HepG2 (cell line): ENCODE measurements around the gene RBM14. TPM values are rescaled to one million over a fixed set of nuclear protein-coding genes. Genes with fewer than 3 reads are reported as not detected.
A peak's percentile ranks its signal among the peaks of the same experiment; 100 is the strongest.

Experiments
- ATAC-seq: fragments of 200-7000 bp; cut with Tn5 transposase; 3 replicates; pipeline ENCODE4 v1.9.1; 2020; ENCODE audit warnings: mild to moderate bottlenecking, moderate library complexity
- BruUV-seq: library from RNA; stranded (reverse); fragments of 400-500 nt; replicated peaks from 2 replicates; lab custom pipeline; 2021; lab: Mats Ljungman, UMichigan
- CTCF ChIA-PET: fragments of 300-600 bp; formaldehyde crosslinking; extraction: SDS; loops from one replicate; lab custom pipeline; 2021; ENCODE audit warnings: low total read pairs, inconsistent platforms, low intra/inter-chr PET ratio; lab: Yijun Ruan, JAX
- POLR2A ChIA-PET: fragments of 350-600 bp; sonication (Branson Sonifier 250); formaldehyde crosslinking; loops from one replicate; lab custom pipeline; 2020; ENCODE audit warnings: antibody characterized with exemption, inconsistent platforms; lab: Yijun Ruan, JAX
- DNase-seq: peaks from one replicate; pipeline ENCODE4 v3.0.0-alpha.2; 2015; ENCODE audit warnings: low spot score
- FAIRE-seq: peaks from 3 replicates; lab custom pipeline; 2011; peaks lifted over from hg19 to GRCh38; lab: Jason Lieb, UNC
- H2AFZ ChIP-seq: one replicate; pipeline ENCODE4 v1.6.1; 2011; ENCODE audit warnings: low read length, inconsistent platforms
- H3K27ac ChIP-seq: fragments of 300-600 bp; 3 replicates; pipeline ENCODE4 v1.8.0; 2011; ENCODE audit warnings: mixed run types, mild to moderate bottlenecking, mixed read lengths, low read length, inconsistent platforms; ENCODE audit not compliant: insufficient read depth; ENCODE audit errors: extremely low read length
- H3K27me3 ChIP-seq, 2 experiments: fragments of 200-600 bp in 1 of 2; 2 replicates in 1 of 2; 3 replicates in 1 of 2; pipeline versions ENCODE4 v1.6.0 to v1.8.0; 2011; ENCODE audit warnings: low read length in 2 of 2, mild to moderate bottlenecking in 2 of 2, moderate library complexity in 2 of 2, inconsistent platforms in 1 of 2; ENCODE audit not compliant: insufficient read depth in 2 of 2, control insufficient read depth in 1 of 2
- H3K36me3 ChIP-seq, 2 experiments: fragments of 200-600 bp in 1 of 2; replicated peaks in 1 of 2; 2 replicates in 1 of 2; 3 replicates in 1 of 2; pipeline versions ENCODE4 v1.5.1 to v1.8.0; 2011; ENCODE audit warnings: low read length in 2 of 2, inconsistent platforms in 1 of 2; ENCODE audit not compliant: insufficient read depth in 2 of 2, control insufficient read depth in 1 of 2
- H3K4me1 ChIP-seq: 2 replicates; pipeline ENCODE4 v1.5.1; 2012; ENCODE audit warnings: low read length, inconsistent platforms; ENCODE audit not compliant: insufficient read depth
- H3K4me2 ChIP-seq: 2 replicates; pipeline ENCODE4 v1.6.0; 2011; ENCODE audit warnings: low read depth, low read length, inconsistent platforms
- H3K4me3 ChIP-seq, 3 experiments: fragments of 200-600 bp in 1 of 3; sonication (generic), shearing (Covaris generic) in 1 of 3; replicated peaks in 1 of 3; 2 replicates each; pipeline ENCODE4 v1.5.1; 2011 to 2016; ENCODE audit warnings: low read length in 3 of 3, inconsistent platforms in 2 of 3, low read depth in 2 of 3, mild to moderate bottlenecking in 2 of 3, control low read depth in 1 of 3, mixed read lengths in 1 of 3; ENCODE audit not compliant: insufficient read depth in 1 of 3
- H3K79me2 ChIP-seq: one replicate; pipeline ENCODE4 v1.6.1; 2011; ENCODE audit warnings: low read length, inconsistent platforms; ENCODE audit not compliant: insufficient read depth
- H3K9ac ChIP-seq: 2 replicates; pipeline ENCODE4 v1.6.0; 2011; ENCODE audit warnings: mild to moderate bottlenecking, low read depth, low read length, inconsistent platforms; ENCODE audit not compliant: insufficient read depth
- H3K9me3 ChIP-seq: 2 replicates; pipeline ENCODE4 v1.5.1; 2012; ENCODE audit warnings: mild to moderate bottlenecking, low read length
- H4K20me1 ChIP-seq: 2 replicates; pipeline ENCODE4 v1.6.0; 2011; ENCODE audit warnings: inconsistent platforms, mild to moderate bottlenecking, low read length, moderate library complexity; ENCODE audit not compliant: insufficient read depth
- ARHGAP35 ChIP-seq: sonication (generic); formaldehyde crosslinking; IDR thresholded peaks from 2 replicates; pipeline ENCODE4 v1.9.0; 2022; ENCODE audit warnings: mild to moderate bottlenecking, inconsistent platforms, moderate library complexity, missing genetic modification reagents, borderline replicate concordance
- ASH2L ChIP-seq: fragments of 300-600, 200-600 bp; sonication (generic); IDR thresholded peaks from 2 replicates; pipeline ENCODE4 v1.7.0; 2017; ENCODE audit warnings: low read depth, mild to moderate bottlenecking, moderate library complexity, mixed read lengths, low read length; ENCODE audit not compliant: insufficient read length
- BRD4 ChIP-seq: sonication (generic); formaldehyde crosslinking; IDR thresholded peaks from 2 replicates; pipeline ENCODE4 v1.4.0; 2020; ENCODE audit warnings: missing genetic modification reagents
- ESRRA ChIP-seq: sonication (generic); formaldehyde crosslinking; IDR thresholded peaks from 2 replicates; pipeline ENCODE4 v1.5.1; 2020; ENCODE audit warnings: mild to moderate bottlenecking, low read depth, missing genetic modification reagents
- HNF4A ChIP-seq: sonication (generic); formaldehyde crosslinking; IDR thresholded peaks from 2 replicates; pipeline ENCODE4 v1.4.0; 2020; ENCODE audit warnings: missing genetic modification reagents
- JUNB ChIP-seq: sonication (generic); formaldehyde crosslinking; IDR thresholded peaks from 2 replicates; pipeline ENCODE4 v1.8.0; 2022; ENCODE audit warnings: missing genetic modification reagents, mild to moderate bottlenecking, borderline replicate concordance
- NR3C1 ChIP-seq: sonication (generic); formaldehyde crosslinking; IDR thresholded peaks from 2 replicates; pipeline ENCODE4 v1.4.0; 2020; ENCODE audit warnings: missing genetic modification reagents
- ZBTB21 ChIP-seq: sonication (generic); formaldehyde crosslinking; IDR thresholded peaks from 2 replicates; pipeline ENCODE4 v1.4.0; 2020; ENCODE audit warnings: missing genetic modification reagents
- ZFP1 ChIP-seq: IDR thresholded peaks from 2 replicates; pipeline ENCODE4 v1.6.1; 2016
- ZFP82 ChIP-seq: sonication (generic); formaldehyde crosslinking; IDR thresholded peaks from 2 replicates; pipeline ENCODE4 v1.5.1; 2020; ENCODE audit warnings: mild to moderate bottlenecking, missing genetic modification reagents, borderline replicate concordance
- ZKSCAN1 ChIP-seq: fragments of 150-350 bp; IDR thresholded peaks from 2 replicates; pipeline ENCODE4 v1.6.1; 2014; ENCODE audit warnings: low read length
- ZNF235 ChIP-seq: sonication (generic); formaldehyde crosslinking; IDR thresholded peaks from 2 replicates; pipeline ENCODE4 v1.8.1; 2023; ENCODE audit warnings: mild to moderate bottlenecking, missing genetic modification reagents, borderline replicate concordance
- ZNF329 ChIP-seq: sonication (generic); formaldehyde crosslinking; IDR thresholded peaks from 2 replicates; pipeline ENCODE4 v1.9.0; 2021; ENCODE audit warnings: low read depth, mild to moderate bottlenecking, missing genetic modification reagents
- ZNF841 ChIP-seq: sonication (generic); formaldehyde crosslinking; IDR thresholded peaks from 2 replicates; pipeline ENCODE4 v1.8.1; 2023; ENCODE audit warnings: missing genetic modification reagents, borderline replicate concordance
- ZSCAN20 ChIP-seq: sonication (generic); formaldehyde crosslinking; IDR thresholded peaks from 2 replicates; pipeline ENCODE4 v1.4.0; 2020; ENCODE audit warnings: missing genetic modification reagents, mild to moderate bottlenecking, borderline replicate concordance
- WGBS: methylation state at CpG from one replicate; pipeline ENCODE4 v1.1.6; 2017; ENCODE audit warnings: low lambda C conversion rate; 5-methylcytosine and 5-hydroxymethylcytosine counted together
- in situ Hi-C: cut with HindIII; loops from 2 replicates; pipeline ENCODE4 v1.10.0; 2017; ENCODE audit warnings: low pct_unique_long_range_greater_than_20kb; ENCODE audit not compliant: extremely low pct_ligation_motif_present
- intact Hi-C: fragments of 100-400 bp; cut with micrococcal nuclease; formaldehyde crosslinking; loops from one replicate; pipeline ENCODE4 v1.10.0; 2022; ENCODE audit not compliant: unreplicated experiment
- polyA plus RNA-seq, 8 experiments: library from polyadenylated mRNA; depleted of rRNA in 3 of 8; stranded (reverse) in 7 of 8; unstranded in 1 of 8; fragments of >200 nt; fragmentation: Illumina TruSeq in 4 of 8; extraction: Trizol in 4 of 8; gene quantifications; 2 replicates each; pipeline versions ENCODE4 v1.2.1 to v1.2.3, GENCODE V29; 2011 to 2016; ENCODE audit warnings: low read depth in 4 of 8, missing spikeins in 1 of 8, mixed read lengths in 1 of 8; ENCODE audit not compliant: insufficient read depth in 1 of 8
- total RNA-seq, 5 experiments: library from RNA; depleted of rRNA; stranded (reverse); fragments of >200 nt; fragmentation: Illumina TruSeq; extraction: Trizol; gene quantifications; 2 replicates each; pipeline ENCODE4 v1.2.3, GENCODE V29; 2016; ENCODE audit warnings: low read depth in 1 of 5
- TF ChIP-seq, protein P1 (sequence below): IDR thresholded peaks from 2 replicates; pipeline ENCODE4 v1.6.1; 2012; ENCODE audit warnings: low read depth, low read length, improper control_type of control experiment
- TF ChIP-seq, protein P2 (sequence below): IDR thresholded peaks from 2 replicates; pipeline ENCODE4 v1.6.1; 2016; ENCODE audit warnings: missing compliant biosample characterization, missing genetic modification reagents, borderline replicate concordance
- TF ChIP-seq, protein P3 (sequence below): sonication (generic); formaldehyde crosslinking; IDR thresholded peaks from 2 replicates; pipeline ENCODE4 v1.5.0; 2020; ENCODE audit warnings: mild to moderate bottlenecking, missing genetic modification reagents

Gene RBM14
- total and polyA plus RNA-seq, 2 of the 13 experiments (the other 11 are each of a cell fraction or from before 2014, with no cell fraction given) = 12.7 to 44.1 TPM

DNA sequence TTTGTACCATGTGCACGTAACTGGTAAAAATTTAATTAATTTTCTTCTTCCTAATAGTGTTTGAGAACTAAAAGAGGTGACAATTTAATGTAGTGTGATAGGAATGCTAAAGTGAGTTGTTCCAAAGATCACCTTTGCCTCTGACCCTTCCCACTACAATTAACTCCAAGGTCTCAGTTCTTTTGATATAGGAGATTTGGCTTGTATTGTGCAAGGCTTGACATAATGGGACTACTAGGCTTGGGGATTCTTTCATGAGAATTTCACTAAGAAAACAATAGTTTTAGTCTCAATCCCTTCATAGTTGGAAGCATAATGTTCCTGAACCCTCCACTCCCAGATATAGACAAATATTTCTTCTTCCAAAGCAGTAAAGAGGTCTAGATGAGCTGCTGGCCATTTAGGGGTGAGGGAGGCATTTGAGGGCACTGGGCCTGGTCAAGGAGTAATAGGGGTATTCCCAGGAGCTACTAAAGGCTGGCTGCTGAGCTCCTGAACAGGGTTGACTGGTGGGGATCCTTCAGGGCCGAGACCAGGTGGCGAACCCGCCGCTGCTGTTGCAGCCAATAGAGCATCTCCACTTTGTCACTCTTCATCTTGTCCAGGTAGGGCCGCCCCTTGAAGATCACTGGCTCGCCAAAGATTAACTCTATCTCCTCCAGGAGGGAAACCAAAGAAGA, 26.3 kb upstream of the RBM14 start (continued):
- TF ChIP-seq, protein P1, sequence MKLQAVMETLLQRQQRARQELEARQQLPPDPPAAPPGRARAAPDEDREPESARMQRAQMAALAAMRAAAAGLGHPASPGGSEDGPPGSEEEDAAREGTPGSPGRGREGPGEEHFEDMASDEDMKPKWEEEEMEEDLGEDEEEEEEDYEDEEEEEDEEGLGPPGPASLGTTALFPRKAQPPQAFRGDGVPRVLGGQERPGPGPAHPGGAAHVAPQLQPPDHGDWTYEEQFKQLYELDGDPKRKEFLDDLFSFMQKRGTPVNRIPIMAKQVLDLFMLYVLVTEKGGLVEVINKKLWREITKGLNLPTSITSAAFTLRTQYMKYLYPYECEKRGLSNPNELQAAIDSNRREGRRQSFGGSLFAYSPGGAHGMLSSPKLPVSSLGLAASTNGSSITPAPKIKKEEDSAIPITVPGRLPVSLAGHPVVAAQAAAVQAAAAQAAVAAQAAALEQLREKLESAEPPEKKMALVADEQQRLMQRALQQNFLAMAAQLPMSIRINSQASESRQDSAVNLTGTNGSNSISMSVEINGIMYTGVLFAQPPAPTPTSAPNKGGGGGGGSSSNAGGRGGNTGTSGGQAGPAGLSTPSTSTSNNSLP = peak; percentile 45; the same call in 1 of the 2 replicates
- TF ChIP-seq NR3C1 (no peak), BRD4 (CRISPR knock-in tag) (no peak)
- TF ChIP-seq, all 625 proteins: peak for 25

DNA sequence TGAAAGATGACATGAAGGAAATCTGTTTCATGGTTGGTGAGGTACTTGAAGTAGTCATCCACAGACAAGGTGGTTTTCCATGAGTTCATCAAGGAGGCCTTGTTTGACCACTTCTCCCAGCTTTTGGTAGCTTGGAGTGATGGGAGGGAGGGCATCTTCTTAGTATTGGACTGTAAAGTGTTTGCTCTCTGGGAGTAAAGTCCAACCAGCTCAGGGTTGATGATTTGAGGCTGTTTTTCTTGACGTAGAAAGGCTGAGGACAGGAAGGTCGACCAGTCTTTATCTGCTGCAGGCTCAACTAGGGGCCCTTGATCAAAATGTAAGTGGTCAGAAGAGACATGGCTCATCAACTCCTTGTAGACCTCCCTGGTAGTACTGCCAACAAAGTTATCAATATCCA, 25.3 kb upstream of the RBM14 start:
- Histone ChIP-seq H3K9ac (0 out of 2 replicates have a peak overlapping the region, but pooled peaks have one; percentile 85), H3K4me2 (peak overlapping the region; percentile 100), H3K79me2 (peaks cover 12% of the 10 kb centered on the region), H3K4me1 (peaks cover 69% of the 10 kb centered on the region), H3K4me3 (peak overlapping the region in 1 of 3 experiments; percentile 31; a peak in 1 of 6 replicates), H3K27ac (peak overlapping the region; percentile 78), H3K27me3 (no peaks in the 10 kb centered on the region; a peak in 1 of 5 replicates), H2AFZ (no peak overlapping the region), H3K36me3 (no peaks in the 10 kb centered on the region), H3K9me3 (no peaks in the 10 kb centered on the region), H4K20me1 (no peaks in the 10 kb centered on the region)
- POLR2A ChIA-PET = interaction anchor here (0.6 to 5.1 kb wide), 10 partner anchors 12 to 648 kb away, joined by 3 to 72 read pairs (median 12); partner anchors contain the start of genes RBM14, RBM4 and RBM4B
- DNase-seq (peak; percentile 58), FAIRE-seq (no peak), ATAC-seq (no peak)
- intact Hi-C loops (loop anchor here (5.0 kb wide), 1 partner anchor 86 kb away; the partner anchor contains the start of gene RBM4B), in situ Hi-C loops (no loop called here)
- CTCF ChIA-PET = no interaction called here
- TSS peak; percentile 49 for BruUV-seq
- 0% methylated on average over 2 of the region's 2 CpGs for WGBS
- TF ChIP-seq HNF4A (CRISPR knock-in tag) (peak; percentile 81), ASH2L (peak; percentile 38), ZKSCAN1 (no peak), ZFP82 (CRISPR knock-in tag) (no peak), ESRRA (CRISPR knock-in tag) (no peak), ARHGAP35 (CRISPR knock-in tag) (no peak), JUNB (CRISPR knock-in tag) (no peak), ZSCAN20 (CRISPR knock-in tag) (no peak), ZFP1 (no peak), ZNF329 (CRISPR knock-in tag) (no peak), ZBTB21 (CRISPR knock-in tag) (0 out of 2 replicates have a peak, but pooled peaks have one; percentile 54), ZNF235 (CRISPR knock-in tag) (no peak), ZNF841 (CRISPR knock-in tag) (no peak)
- TF ChIP-seq, protein P2, sequence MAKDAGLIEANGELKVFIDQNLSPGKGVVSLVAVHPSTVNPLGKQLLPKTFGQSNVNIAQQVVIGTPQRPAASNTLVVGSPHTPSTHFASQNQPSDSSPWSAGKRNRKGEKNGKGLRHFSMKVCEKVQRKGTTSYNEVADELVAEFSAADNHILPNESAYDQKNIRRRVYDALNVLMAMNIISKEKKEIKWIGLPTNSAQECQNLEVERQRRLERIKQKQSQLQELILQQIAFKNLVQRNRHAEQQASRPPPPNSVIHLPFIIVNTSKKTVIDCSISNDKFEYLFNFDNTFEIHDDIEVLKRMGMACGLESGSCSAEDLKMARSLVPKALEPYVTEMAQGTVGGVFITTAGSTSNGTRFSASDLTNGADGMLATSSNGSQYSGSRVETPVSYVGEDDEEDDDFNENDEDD (CRISPR knock-in tag) = no peak
- TF ChIP-seq, protein P3, sequence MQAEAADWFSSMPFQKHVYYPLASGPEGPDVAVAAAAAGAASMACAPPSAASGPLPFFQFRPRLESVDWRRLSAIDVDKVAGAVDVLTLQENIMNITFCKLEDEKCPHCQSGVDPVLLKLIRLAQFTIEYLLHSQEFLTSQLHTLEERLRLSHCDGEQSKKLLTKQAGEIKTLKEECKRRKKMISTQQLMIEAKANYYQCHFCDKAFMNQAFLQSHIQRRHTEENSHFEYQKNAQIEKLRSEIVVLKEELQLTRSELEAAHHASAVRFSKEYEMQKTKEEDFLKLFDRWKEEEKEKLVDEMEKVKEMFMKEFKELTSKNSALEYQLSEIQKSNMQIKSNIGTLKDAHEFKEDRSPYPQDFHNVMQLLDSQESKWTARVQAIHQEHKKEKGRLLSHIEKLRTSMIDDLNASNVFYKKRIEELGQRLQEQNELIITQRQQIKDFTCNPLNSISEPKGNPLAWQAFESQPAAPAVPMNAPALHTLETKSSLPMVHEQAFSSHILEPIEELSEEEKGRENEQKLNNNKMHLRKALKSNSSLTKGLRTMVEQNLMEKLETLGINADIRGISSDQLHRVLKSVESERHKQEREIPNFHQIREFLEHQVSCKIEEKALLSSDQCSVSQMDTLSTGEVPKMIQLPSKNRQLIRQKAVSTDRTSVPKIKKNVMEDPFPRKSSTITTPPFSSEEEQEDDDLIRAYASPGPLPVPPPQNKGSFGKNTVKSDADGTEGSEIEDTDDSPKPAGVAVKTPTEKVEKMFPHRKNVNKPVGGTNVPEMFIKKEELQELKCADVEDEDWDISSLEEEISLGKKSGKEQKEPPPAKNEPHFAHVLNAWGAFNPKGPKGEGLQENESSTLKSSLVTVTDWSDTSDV (CRISPR knock-in tag) = no peak
